Activated naive CD8-positive, alpha-beta T cell (primary cell): Measurements from ENCODE around the gene DIP2A.

Experiments
- H3K27ac Mint-ChIP-seq: one replicate; pipeline ENCODE4 v1.8.0; 2021; ENCODE audit warnings: mixed read lengths
- H3K27me3 Mint-ChIP-seq: one replicate; pipeline ENCODE4 v1.8.0; 2021; ENCODE audit warnings: mixed read lengths
- H3K36me3 Mint-ChIP-seq: one replicate; pipeline ENCODE4 v1.8.0; 2021; ENCODE audit warnings: mixed read lengths
- H3K4me1 Mint-ChIP-seq: one replicate; pipeline ENCODE4 v1.8.0; 2021; ENCODE audit warnings: low read depth, mixed read lengths
- H3K4me3 Mint-ChIP-seq: one replicate; pipeline ENCODE4 v1.8.0; 2021; ENCODE audit warnings: mild to moderate bottlenecking, mixed read lengths
- H3K9me3 Mint-ChIP-seq: one replicate; pipeline ENCODE4 v1.8.0; 2021; ENCODE audit warnings: low read depth, mixed read lengths

Gene DIP2A

GRCh38 chr21:46553993-46554392 lies 95.3 kb downstream of the DIP2A start:
- peaks cover 81% of the 10 kb centered on the region for H3K4me1 Mint-ChIP-seq
- H3K36me3 Mint-ChIP-seq: peaks cover 3% of the 10 kb centered on the region
- H3K27ac Mint-ChIP-seq: peak overlapping the region; percentile 83
- no peak overlapping the region for H3K4me3 Mint-ChIP-seq
- no peaks in the 10 kb centered on the region for H3K27me3 Mint-ChIP-seq
- no peaks in the 10 kb centered on the region for H3K9me3 Mint-ChIP-seq

GRCh38 chr21:46554431-46555224 lies 95.9 kb downstream of the DIP2A start:
- H3K4me1 Mint-ChIP-seq: peaks cover 83% of the 10 kb centered on the region
- peaks cover 3% of the 10 kb centered on the region for H3K36me3 Mint-ChIP-seq
- peak overlapping the region; percentile 83 for H3K27ac Mint-ChIP-seq
- no peaks in the 10 kb centered on the region for H3K9me3 Mint-ChIP-seq
- no peaks in the 10 kb centered on the region for H3K27me3 Mint-ChIP-seq
- no peak overlapping the region for H3K4me3 Mint-ChIP-seq

GRCh38 chr21:46555225-46555617 lies 96.5 kb downstream of the DIP2A start:
- Mint-ChIP-seq H3K9me3 (no peaks in the 10 kb centered on the region), H3K4me1 (peaks cover 86% of the 10 kb centered on the region), H3K4me3 (no peak overlapping the region), H3K27ac (peak overlapping the region; percentile 22), H3K27me3 (no peaks in the 10 kb centered on the region), H3K36me3 (peaks cover 1% of the 10 kb centered on the region)

DNA sequence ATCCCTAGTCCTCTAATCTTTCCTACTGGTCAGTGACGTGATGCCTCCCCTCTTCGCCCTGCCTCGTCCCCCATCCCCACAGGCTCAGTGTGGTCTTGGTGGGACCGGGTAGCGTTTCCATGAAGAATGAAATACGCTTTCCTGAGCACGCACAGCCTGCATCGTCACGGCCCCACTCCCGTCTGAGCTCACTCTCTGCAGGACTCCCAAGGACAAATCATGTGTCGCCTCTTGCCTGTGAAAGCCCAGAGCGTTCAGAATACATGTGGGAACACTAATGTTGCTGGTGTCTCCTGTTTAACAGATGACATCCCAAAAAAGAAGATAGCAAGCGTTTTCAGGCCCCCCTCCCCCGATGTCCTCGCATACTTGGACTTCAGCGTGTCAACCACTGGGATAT lies 97.0 kb downstream of the DIP2A start:
- Mint-ChIP-seq H3K4me3 (peak overlapping the region; percentile 40), H3K36me3 (no peaks in the 10 kb centered on the region), H3K27ac (peak overlapping the region; percentile 77), H3K9me3 (no peaks in the 10 kb centered on the region), H3K4me1 (peaks cover 86% of the 10 kb centered on the region), H3K27me3 (no peaks in the 10 kb centered on the region)

DNA sequence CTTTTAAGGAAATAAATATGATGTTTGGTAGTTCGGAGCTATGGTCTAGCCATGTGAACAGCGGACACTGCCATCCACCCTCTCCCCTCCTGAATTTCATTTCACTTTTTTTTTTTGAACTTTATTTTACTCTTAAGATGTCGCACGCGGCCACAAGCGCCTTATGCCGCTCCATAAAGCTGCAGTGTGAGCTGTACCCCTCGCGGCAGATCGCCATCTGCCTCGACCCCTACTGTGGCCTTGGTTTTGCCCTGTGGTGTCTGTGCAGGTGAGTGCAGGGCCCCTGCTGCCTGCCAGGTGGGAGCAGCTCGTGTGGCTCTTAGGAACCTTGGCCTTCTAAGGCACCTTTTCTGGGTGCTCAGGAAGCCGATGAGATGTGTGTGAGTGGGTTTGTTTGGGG lies 98.1 kb downstream of the DIP2A start:
- Mint-ChIP-seq H3K27ac (peak overlapping the region; percentile 72), H3K36me3 (no peaks in the 10 kb centered on the region)

DNA sequence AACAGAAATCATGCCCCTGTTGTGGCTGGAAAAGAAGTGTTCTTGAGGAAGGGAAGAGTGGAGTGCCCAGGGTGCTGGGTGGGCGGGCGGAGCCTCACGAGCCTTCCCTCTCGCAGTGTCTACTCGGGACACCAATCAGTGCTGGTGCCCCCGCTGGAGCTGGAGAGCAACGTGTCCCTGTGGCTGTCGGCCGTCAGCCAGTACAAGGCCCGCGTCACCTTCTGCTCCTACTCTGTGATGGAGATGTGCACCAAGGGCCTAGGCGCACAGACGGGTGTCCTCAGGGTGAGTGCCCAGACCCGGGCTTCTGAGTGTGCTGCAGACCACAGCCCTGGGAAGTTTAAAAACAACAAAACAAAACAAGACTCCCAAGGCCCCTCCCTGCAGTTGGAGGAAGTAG lies 98.8 kb downstream of the DIP2A start:
- Mint-ChIP-seq H3K4me1 (peaks cover 87% of the 10 kb centered on the region), H3K36me3 (peaks cover 3% of the 10 kb centered on the region), H3K9me3 (no peaks in the 10 kb centered on the region), H3K27ac (peak overlapping the region; percentile 72), H3K4me3 (no peak overlapping the region), H3K27me3 (no peaks in the 10 kb centered on the region)

More for the DNA sequence above, 98.1 kb downstream of the DIP2A start:
- Mint-ChIP-seq H3K4me3 (peak overlapping the region; percentile 5), H3K9me3 (no peaks in the 10 kb centered on the region), H3K4me1 (peaks cover 86% of the 10 kb centered on the region), H3K27me3 (no peaks in the 10 kb centered on the region)

GRCh38 chr21:46557919-46558392 lies 99.3 kb downstream of the DIP2A start:
- Mint-ChIP-seq H3K27me3 (no peaks in the 10 kb centered on the region), H3K4me1 (peaks cover 87% of the 10 kb centered on the region), H3K4me3 (no peak overlapping the region), H3K36me3 (peaks cover 5% of the 10 kb centered on the region), H3K27ac (peak overlapping the region; percentile 98), H3K9me3 (no peaks in the 10 kb centered on the region)

DNA sequence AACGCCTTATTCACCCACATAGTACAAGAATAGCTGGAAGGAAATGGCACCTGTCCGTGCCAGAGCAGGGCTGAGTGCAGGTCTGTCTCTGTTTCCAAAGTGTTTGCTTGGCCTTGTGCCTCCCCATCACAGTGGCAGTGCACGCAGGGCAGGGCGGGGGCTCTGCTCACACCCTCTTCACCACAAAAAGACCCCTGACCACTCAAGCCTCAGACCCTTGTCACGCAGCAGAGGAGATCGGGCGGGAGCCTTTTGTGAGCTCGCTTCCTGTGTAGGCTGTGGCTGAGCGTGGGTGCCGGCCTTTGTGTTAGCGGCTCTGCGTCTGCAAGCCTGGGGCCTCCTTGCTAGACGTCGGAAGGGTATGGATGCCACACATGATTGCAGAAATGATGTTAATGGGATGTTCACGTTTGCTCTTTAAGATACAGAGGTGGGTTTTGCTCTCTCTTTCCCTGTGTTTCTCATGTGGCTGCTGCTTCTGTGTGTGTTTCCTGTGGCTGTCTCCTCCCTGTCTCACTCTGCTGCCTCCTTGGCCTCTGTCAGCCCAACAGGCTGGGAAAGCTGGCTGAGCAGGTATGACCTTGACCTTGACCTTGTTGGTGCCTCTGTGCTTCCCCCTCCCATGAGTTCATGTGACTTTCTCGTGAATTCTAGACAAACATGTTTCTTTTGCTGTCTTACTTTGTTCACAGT lies 100.7 kb downstream of the DIP2A start:
- Mint-ChIP-seq H3K4me1 (peaks cover 85% of the 10 kb centered on the region), H3K4me3 (peak overlapping the region; percentile 83), H3K9me3 (no peaks in the 10 kb centered on the region), H3K27me3 (no peaks in the 10 kb centered on the region), H3K36me3 (peaks cover 5% of the 10 kb centered on the region), H3K27ac (peak overlapping the region; percentile 98)

DNA sequence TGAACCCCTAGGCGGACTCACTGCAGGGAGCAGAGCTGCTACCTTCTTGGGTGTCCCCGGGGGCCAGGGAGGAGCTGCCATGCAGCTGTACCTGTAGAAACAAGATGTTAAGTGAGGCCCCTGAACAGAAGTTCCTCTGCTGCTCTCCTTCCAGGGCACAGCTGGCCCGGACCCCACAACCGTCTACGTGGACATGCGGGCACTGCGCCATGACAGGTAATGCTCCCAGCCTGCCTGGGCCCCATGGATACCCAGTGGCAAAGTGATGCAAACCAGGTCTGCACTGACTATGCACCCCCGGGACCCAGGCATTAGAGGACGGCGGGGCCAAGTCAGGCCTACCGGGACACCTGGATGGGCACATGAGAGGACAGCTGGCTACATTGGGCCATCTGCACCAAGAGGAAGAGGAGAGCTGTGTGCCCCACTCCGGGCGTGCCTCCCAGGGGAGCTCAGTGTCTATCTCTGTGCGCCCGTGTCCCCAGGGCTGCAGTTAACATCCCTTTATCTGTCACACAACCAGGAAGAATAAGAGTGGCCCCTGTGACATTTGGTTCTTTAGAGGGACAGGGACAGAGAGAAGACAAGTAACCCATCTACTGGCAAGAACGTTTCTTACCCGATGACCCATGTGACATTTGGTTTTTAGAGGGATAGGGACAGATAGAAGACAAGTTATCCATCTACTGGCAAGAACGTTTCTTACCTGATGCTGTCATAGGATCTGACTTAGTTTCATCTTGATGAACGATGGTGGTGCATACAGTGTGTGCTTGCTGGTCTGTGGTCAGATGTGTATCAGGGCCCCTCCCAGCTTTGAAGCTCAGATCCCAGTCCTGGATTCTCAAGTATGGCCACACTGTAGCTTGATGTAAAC lies 102.1 kb downstream of the DIP2A start:
- peaks cover 8% of the 10 kb centered on the region for H3K36me3 Mint-ChIP-seq
- peaks cover 84% of the 10 kb centered on the region for H3K4me1 Mint-ChIP-seq
- no peaks in the 10 kb centered on the region for H3K27me3 Mint-ChIP-seq
- peak overlapping the region; percentile 98 for H3K27ac Mint-ChIP-seq
- H3K4me3 Mint-ChIP-seq: peak overlapping the region; percentile 83
- H3K9me3 Mint-ChIP-seq: no peaks in the 10 kb centered on the region

- Mint-ChIP-seq H3K27me3 (no peaks in the 10 kb centered on the region), H3K36me3 (peaks cover 12% of the 10 kb centered on the region), H3K27ac (peak overlapping the region; percentile 98), H3K4me3 (peak overlapping the region; percentile 83), H3K4me1 (peaks cover 84% of the 10 kb centered on the region), H3K9me3 (no peaks in the 10 kb centered on the region)
These were observed 102.9 kb downstream of the DIP2A start for GRCh38 chr21:46561445-46562090.

GRCh38 chr21:46562472-46562871 lies 103.8 kb downstream of the DIP2A start:
- Mint-ChIP-seq H3K9me3 (no peaks in the 10 kb centered on the region), H3K36me3 (peaks cover 12% of the 10 kb centered on the region), H3K4me1 (peaks cover 84% of the 10 kb centered on the region), H3K4me3 (peak overlapping the region; percentile 10), H3K27ac (peak overlapping the region; percentile 98), H3K27me3 (no peaks in the 10 kb centered on the region)

DNA sequence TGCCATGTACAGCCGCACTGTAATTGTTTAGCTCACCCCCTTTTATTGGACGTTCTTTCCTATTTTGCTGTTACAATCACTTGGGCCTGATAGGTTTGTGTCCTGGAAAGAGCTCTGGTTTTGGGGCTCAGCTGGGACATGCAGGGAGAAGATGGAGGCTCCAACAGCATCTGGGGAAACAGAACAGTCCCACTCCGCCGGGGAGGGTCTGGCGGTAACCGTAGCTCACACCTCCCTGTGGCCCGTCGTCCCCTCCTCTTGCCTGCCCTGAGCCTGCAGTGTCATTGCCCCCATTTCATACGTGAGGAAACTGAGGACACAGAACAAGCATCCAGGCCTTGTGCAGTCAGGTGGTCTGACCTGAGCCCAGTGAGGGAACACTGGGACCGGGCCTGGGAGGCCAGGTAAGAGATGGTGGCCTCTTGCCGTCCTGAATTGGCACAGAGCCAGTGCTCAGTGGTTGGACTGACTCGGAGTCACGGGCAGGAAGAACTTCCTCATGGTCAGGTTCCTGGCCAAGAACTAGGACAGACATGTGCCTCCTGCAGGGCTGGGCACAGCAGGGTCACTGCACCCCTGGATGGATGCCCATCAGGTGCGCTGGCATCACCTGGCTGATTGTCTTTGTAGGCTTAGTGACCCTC lies 104.4 kb downstream of the DIP2A start:
- Mint-ChIP-seq H3K27ac (peak overlapping the region; percentile 98), H3K4me3 (peak overlapping the region; percentile 10), H3K4me1 (peaks cover 86% of the 10 kb centered on the region), H3K36me3 (peaks cover 15% of the 10 kb centered on the region), H3K9me3 (no peaks in the 10 kb centered on the region), H3K27me3 (no peaks in the 10 kb centered on the region)

- Mint-ChIP-seq H3K27me3 (no peaks in the 10 kb centered on the region), H3K27ac (peak overlapping the region; percentile 41), H3K4me1 (peaks cover 87% of the 10 kb centered on the region), H3K36me3 (peaks cover 22% of the 10 kb centered on the region), H3K4me3 (no peak overlapping the region), H3K9me3 (no peaks in the 10 kb centered on the region)
These were observed 105.7 kb downstream of the DIP2A start for GRCh38 chr21:46564391-46564790.

DNA sequence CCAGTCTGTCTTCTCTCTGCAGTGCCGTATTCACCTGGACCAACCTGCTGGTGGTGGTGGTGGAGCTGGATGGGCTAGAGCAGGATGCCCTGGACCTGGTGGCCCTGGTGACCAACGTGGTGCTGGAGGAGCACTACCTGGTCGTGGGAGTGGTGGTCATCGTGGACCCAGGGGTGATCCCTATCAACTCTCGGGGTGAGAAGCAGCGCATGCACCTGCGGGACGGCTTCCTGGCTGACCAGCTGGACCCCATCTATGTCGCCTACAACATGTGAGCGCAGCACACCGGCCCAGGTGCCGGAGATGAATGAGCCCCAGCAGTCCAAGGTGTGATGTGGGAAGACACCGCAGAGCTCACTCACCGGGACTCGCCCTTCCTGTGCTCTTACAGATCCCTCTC lies 108.7 kb downstream of the DIP2A start:
- Mint-ChIP-seq H3K4me1 (peaks cover 72% of the 10 kb centered on the region), H3K36me3 (peaks cover 41% of the 10 kb centered on the region), H3K4me3 (no peak overlapping the region), H3K27me3 (no peaks in the 10 kb centered on the region), H3K27ac (peak overlapping the region; percentile 64), H3K9me3 (peaks cover 5% of the 10 kb centered on the region)
